HEK293 (cell line): ENCODE data around the gene TMEM198.

ENCODE experiments used
- ATF2 ChIP-seq: fragments of 450-650 bp; formaldehyde crosslinking; IDR thresholded peaks from 2 replicates; pipeline ENCODE4 v1.5.1; 2016; ENCODE audit warnings: missing biosample characterization, missing genetic modification characterization, low read depth
- HOXC10 ChIP-seq: sonication (generic); formaldehyde crosslinking; IDR thresholded peaks from 2 replicates; pipeline ENCODE4 v1.8.1; 2023; ENCODE audit warnings: mild to moderate bottlenecking, missing genetic modification reagents
- INSM2 ChIP-seq: fragments of 450-650 bp; formaldehyde crosslinking; IDR thresholded peaks from 2 replicates; pipeline ENCODE4 v1.5.1; 2016; ENCODE audit warnings: missing biosample characterization, missing genetic modification characterization
- PRDM6 ChIP-seq: fragments of 450-650 bp; formaldehyde crosslinking; IDR thresholded peaks from 2 replicates; pipeline ENCODE4 v1.5.1; 2017; ENCODE audit warnings: missing biosample characterization, missing genetic modification characterization
- ZFP41 ChIP-seq: fragments of 450-650 bp; formaldehyde crosslinking; IDR thresholded peaks from 2 replicates; pipeline ENCODE4 v1.5.1; 2016; ENCODE audit warnings: missing biosample characterization, missing genetic modification characterization, borderline replicate concordance
- ZNF155 ChIP-seq: fragments of 450-650 bp; formaldehyde crosslinking; IDR thresholded peaks from 2 replicates; pipeline ENCODE4 v1.5.1; 2016; ENCODE audit warnings: missing biosample characterization, missing genetic modification characterization
- ZNF157 ChIP-seq: fragments of 450-650 bp; formaldehyde crosslinking; IDR thresholded peaks from 2 replicates; pipeline ENCODE4 v1.5.1; 2016; ENCODE audit warnings: missing biosample characterization, missing genetic modification characterization
- ZNF354C ChIP-seq: fragments of 450-650 bp; formaldehyde crosslinking; IDR thresholded peaks from 2 replicates; pipeline ENCODE4 v1.5.1; 2016; ENCODE audit warnings: missing biosample characterization, missing genetic modification characterization, low read depth, borderline replicate concordance
- ZNF529 ChIP-seq: fragments of 450-650 bp; formaldehyde crosslinking; IDR thresholded peaks from 2 replicates; pipeline ENCODE4 v1.5.1; 2017; ENCODE audit warnings: missing genetic modification characterization, missing biosample characterization; ENCODE audit not compliant: insufficient replicate concordance
- ZNF558 ChIP-seq: fragments of 450-650 bp; formaldehyde crosslinking; IDR thresholded peaks from 2 replicates; pipeline ENCODE4 v1.5.1; 2016; ENCODE audit warnings: missing biosample characterization, missing genetic modification characterization
- ZNF610 ChIP-seq: fragments of 450-650 bp; formaldehyde crosslinking; IDR thresholded peaks from 2 replicates; pipeline ENCODE4 v1.5.1; 2016; ENCODE audit warnings: missing biosample characterization, missing genetic modification characterization, borderline replicate concordance
- ZNF660 ChIP-seq: fragments of 450-650 bp; IDR thresholded peaks from 2 replicates; pipeline ENCODE4 v1.5.1; 2018; ENCODE audit warnings: missing biosample characterization, mild to moderate bottlenecking, missing genetic modification characterization
- ZNF707 ChIP-seq: fragments of 450-650 bp; formaldehyde crosslinking; IDR thresholded peaks from 2 replicates; pipeline ENCODE4 v1.5.1; 2016; ENCODE audit warnings: missing biosample characterization, missing genetic modification characterization
- ZNF777 ChIP-seq: fragments of 450-650 bp; formaldehyde crosslinking; IDR thresholded peaks from 2 replicates; pipeline ENCODE4 v1.5.1; 2017; ENCODE audit warnings: missing biosample characterization, missing genetic modification characterization, borderline replicate concordance
- ZNF830 ChIP-seq: fragments of 450-650 bp; IDR thresholded peaks from 2 replicates; pipeline ENCODE4 v1.5.0; 2018; ENCODE audit warnings: missing biosample characterization, missing genetic modification characterization, low read depth, mild to moderate bottlenecking, moderate library complexity
- TF ChIP-seq, protein P1 (sequence below): fragments of 450-650 bp; formaldehyde crosslinking; optimal IDR thresholded peaks from 2 replicates; pipeline ENCODE3; 2016; ENCODE audit warnings: missing biosample characterization, mild to moderate bottlenecking, missing genetic modification characterization
- TF ChIP-seq, protein P2 (sequence below): fragments of 450-650 bp; formaldehyde crosslinking; IDR thresholded peaks from 2 replicates; pipeline ENCODE4 v1.5.1; 2016; ENCODE audit warnings: missing biosample characterization, missing genetic modification characterization, low read depth
- TF ChIP-seq, protein P3 (sequence below): fragments of 450-650 bp; formaldehyde crosslinking; conservative IDR thresholded peaks from 2 replicates; pipeline ENCODE4 v1.5.1; 2016; ENCODE audit warnings: low read depth, missing biosample characterization, missing genetic modification characterization
- TF ChIP-seq, protein P4 (sequence below): fragments of 450-650 bp; formaldehyde crosslinking; IDR thresholded peaks from 2 replicates; pipeline ENCODE4 v1.5.1; 2017; ENCODE audit warnings: missing biosample characterization, missing genetic modification characterization

TMEM198 gene

GRCh38 chr2:219571311-219572236, 27.7 kb downstream of the TMEM198 start, which contains the start of gene OBSL1 (continued):
- TF ChIP-seq, protein P1, sequence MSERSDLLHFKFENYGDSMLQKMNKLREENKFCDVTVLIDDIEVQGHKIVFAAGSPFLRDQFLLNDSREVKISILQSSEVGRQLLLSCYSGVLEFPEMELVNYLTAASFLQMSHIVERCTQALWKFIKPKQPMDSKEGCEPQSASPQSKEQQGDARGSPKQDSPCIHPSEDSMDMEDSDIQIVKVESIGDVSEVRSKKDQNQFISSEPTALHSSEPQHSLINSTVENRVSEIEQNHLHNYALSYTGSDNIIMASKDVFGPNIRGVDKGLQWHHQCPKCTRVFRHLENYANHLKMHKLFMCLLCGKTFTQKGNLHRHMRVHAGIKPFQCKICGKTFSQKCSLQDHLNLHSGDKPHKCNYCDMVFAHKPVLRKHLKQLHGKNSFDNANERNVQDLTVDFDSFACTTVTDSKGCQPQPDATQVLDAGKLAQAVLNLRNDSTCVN (tag by site-specific recombination): peak; percentile 43
- TF ChIP-seq INSM2: peak; percentile 92
- TF ChIP-seq ZFP41 (tag by site-specific recombination): no peak
- TF ChIP-seq ZNF354C: no peak
- TF ChIP-seq, protein P2, sequence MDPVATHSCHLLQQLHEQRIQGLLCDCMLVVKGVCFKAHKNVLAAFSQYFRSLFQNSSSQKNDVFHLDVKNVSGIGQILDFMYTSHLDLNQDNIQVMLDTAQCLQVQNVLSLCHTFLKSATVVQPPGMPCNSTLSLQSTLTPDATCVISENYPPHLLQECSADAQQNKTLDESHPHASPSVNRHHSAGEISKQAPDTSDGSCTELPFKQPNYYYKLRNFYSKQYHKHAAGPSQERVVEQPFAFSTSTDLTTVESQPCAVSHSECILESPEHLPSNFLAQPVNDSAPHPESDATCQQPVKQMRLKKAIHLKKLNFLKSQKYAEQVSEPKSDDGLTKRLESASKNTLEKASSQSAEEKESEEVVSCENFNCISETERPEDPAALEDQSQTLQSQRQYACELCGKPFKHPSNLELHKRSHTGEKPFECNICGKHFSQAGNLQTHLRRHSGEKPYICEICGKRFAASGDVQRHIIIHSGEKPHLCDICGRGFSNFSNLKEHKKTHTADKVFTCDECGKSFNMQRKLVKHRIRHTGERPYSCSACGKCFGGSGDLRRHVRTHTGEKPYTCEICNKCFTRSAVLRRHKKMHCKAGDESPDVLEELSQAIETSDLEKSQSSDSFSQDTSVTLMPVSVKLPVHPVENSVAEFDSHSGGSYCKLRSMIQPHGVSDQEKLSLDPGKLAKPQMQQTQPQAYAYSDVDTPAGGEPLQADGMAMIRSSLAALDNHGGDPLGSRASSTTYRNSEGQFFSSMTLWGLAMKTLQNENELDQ: no peak
- no peak for TF ChIP-seq HOXC10 (CRISPR knock-in tag)
- no peak for TF ChIP-seq ZNF830 (tag by site-specific recombination)
- peak; percentile 61; the same call in 1 of the 2 replicates for TF ChIP-seq ATF2 (tag by site-specific recombination)
- TF ChIP-seq ZNF610: no peak; the same call in 1 of the 2 replicates
- no peak for TF ChIP-seq ZNF155 (tag by site-specific recombination)
- 0 out of 2 replicates have a peak, but pooled peaks have one; percentile 39 for TF ChIP-seq ZNF777
- TF ChIP-seq ZNF529: no peak
- TF ChIP-seq ZNF558 (tag by site-specific recombination): no peak
- TF ChIP-seq ZNF707 (tag by site-specific recombination): no peak
- no peak for TF ChIP-seq ZNF660
- TF ChIP-seq, protein P3, sequence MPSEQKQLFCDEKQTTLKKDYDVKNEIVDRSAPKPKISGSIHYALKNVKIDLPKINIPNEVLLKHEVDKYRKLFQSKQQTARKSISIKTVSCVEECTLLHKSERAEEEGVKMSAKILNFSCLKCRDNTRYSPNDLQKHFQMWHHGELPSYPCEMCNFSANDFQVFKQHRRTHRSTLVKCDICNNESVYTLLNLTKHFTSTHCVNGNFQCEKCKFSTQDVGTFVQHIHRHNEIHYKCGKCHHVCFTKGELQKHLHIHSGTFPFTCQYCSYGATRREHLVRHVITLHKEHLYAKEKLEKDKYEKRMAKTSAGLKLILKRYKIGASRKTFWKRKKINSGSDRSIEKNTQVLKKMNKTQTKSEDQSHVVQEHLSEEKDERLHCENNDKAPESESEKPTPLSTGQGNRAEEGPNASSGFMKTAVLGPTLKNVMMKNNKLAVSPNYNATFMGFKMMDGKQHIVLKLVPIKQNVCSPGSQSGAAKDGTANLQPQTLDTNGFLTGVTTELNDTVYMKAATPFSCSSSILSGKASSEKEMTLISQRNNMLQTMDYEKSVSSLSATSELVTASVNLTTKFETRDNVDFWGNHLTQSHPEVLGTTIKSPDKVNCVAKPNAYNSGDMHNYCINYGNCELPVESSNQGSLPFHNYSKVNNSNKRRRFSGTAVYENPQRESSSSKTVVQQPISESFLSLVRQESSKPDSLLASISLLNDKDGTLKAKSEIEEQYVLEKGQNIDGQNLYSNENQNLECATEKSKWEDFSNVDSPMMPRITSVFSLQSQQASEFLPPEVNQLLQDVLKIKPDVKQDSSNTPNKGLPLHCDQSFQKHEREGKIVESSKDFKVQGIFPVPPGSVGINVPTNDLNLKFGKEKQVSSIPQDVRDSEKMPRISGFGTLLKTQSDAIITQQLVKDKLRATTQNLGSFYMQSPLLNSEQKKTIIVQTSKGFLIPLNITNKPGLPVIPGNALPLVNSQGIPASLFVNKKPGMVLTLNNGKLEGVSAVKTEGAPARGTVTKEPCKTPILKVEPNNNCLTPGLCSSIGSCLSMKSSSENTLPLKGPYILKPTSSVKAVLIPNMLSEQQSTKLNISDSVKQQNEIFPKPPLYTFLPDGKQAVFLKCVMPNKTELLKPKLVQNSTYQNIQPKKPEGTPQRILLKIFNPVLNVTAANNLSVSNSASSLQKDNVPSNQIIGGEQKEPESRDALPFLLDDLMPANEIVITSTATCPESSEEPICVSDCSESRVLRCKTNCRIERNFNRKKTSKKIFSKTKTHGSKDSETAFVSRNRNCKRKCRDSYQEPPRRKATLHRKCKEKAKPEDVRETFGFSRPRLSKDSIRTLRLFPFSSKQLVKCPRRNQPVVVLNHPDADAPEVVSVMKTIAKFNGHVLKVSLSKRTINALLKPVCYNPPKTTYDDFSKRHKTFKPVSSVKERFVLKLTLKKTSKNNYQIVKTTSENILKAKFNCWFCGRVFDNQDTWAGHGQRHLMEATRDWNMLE (tag by site-specific recombination): no peak
- no peak for TF ChIP-seq ZNF157 (tag by site-specific recombination)
- TF ChIP-seq, protein P4, sequence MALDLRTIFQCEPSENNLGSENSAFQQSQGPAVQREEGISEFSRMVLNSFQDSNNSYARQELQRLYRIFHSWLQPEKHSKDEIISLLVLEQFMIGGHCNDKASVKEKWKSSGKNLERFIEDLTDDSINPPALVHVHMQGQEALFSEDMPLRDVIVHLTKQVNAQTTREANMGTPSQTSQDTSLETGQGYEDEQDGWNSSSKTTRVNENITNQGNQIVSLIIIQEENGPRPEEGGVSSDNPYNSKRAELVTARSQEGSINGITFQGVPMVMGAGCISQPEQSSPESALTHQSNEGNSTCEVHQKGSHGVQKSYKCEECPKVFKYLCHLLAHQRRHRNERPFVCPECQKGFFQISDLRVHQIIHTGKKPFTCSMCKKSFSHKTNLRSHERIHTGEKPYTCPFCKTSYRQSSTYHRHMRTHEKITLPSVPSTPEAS (tag by site-specific recombination): peak; percentile 98
- TF ChIP-seq PRDM6 (tag by site-specific recombination): no peak
